ENCODE measurements around the gene CBX4. TPM values are rescaled to one million over a fixed set of nuclear protein-coding genes. Genes with fewer than 3 reads are reported as not detected.

CBX4 gene
- total RNA-seq, 1 experiment from 2014 or later = 26.2 TPM

- no peaks in the 10 kb centered on the region for H3K36me3 ChIP-seq
- H3K9me3 ChIP-seq = no peaks in the 10 kb centered on the region
- H3K4me3 ChIP-seq = no peak overlapping the region
- H3K27me3 ChIP-seq = peaks cover 6% of the 10 kb centered on the region; the same call in 1 of the 2 replicates
- DNase-seq = no peak
Observed at GRCh38 chr17:79847698-79848369, 8.6 kb upstream of the CBX4 start.

GRCh38 chr17:79845601-79845949 lies 6.3 kb upstream of the CBX4 start:
- Histone ChIP-seq H3K36me3 (no peaks in the 10 kb centered on the region), H3K4me3 (no peak overlapping the region), H3K27me3 (peaks cover 28% of the 10 kb centered on the region), H3K9me3 (no peaks in the 10 kb centered on the region)
- DNase-seq = no peak

- Histone ChIP-seq H3K4me3 (no peak overlapping the region), H3K27me3 (peaks cover 28% of the 10 kb centered on the region), H3K9me3 (no peaks in the 10 kb centered on the region), H3K36me3 (no peaks in the 10 kb centered on the region)
- peak; percentile 61 for DNase-seq
Observed at GRCh38 chr17:79844869-79845600, 5.8 kb upstream of the CBX4 start.

- Histone ChIP-seq H3K36me3 (no peaks in the 10 kb centered on the region), H3K9me3 (no peaks in the 10 kb centered on the region), H3K4me3 (peak overlapping the region; percentile 53), H3K27me3 (peaks cover 28% of the 10 kb centered on the region)
- DNase-seq = peak; percentile 77
Observed at GRCh38 chr17:79843816-79844800, 4.9 kb upstream of the CBX4 start.

- Histone ChIP-seq H3K4me3 (peak overlapping the region; percentile 53), H3K36me3 (no peaks in the 10 kb centered on the region)
- no peak for DNase-seq
Observed at GRCh38 chr17:79843474-79843815, 4.2 kb upstream of the CBX4 start.

GRCh38 chr17:79842656-79843473 lies 3.6 kb upstream of the CBX4 start:
- no peak overlapping the region for H3K4me3 ChIP-seq
- no peak for DNase-seq
- H3K27me3 ChIP-seq = peaks cover 28% of the 10 kb centered on the region

More at GRCh38 chr17:79843474-79843815, 4.2 kb upstream of the CBX4 start:
- H3K9me3 ChIP-seq = no peaks in the 10 kb centered on the region
- H3K27me3 ChIP-seq = peaks cover 28% of the 10 kb centered on the region

GRCh38 chr17:79842136-79842655 lies 3.0 kb upstream of the CBX4 start:
- no peak for DNase-seq

More at GRCh38 chr17:79842656-79843473, 3.6 kb upstream of the CBX4 start:
- no peaks in the 10 kb centered on the region for H3K9me3 ChIP-seq
- no peaks in the 10 kb centered on the region; the same call in 1 of the 2 replicates for H3K36me3 ChIP-seq

GRCh38 chr17:79841369-79842135 lies 2.3 kb upstream of the CBX4 start:
- Histone ChIP-seq H3K9me3 (no peaks in the 10 kb centered on the region), H3K36me3 (peaks cover 12% of the 10 kb centered on the region), H3K27me3 (peaks cover 28% of the 10 kb centered on the region), H3K4me3 (no peak overlapping the region)
- DNase-seq = no peak

More at GRCh38 chr17:79842136-79842655, 3.0 kb upstream of the CBX4 start:
- Histone ChIP-seq H3K4me3 (no peak overlapping the region), H3K27me3 (peaks cover 28% of the 10 kb centered on the region), H3K36me3 (peaks cover 6% of the 10 kb centered on the region), H3K9me3 (no peaks in the 10 kb centered on the region)

- peaks cover 28% of the 10 kb centered on the region for H3K27me3 ChIP-seq
- H3K36me3 ChIP-seq = peaks cover 19% of the 10 kb centered on the region
- DNase-seq = no peak
- no peaks in the 10 kb centered on the region for H3K9me3 ChIP-seq
- H3K4me3 ChIP-seq = no peak overlapping the region
Observed at GRCh38 chr17:79840989-79841286, 1.7 kb upstream of the CBX4 start.

GRCh38 chr17:79840269-79840988 lies 1.2 kb upstream of the CBX4 start:
- H3K36me3 ChIP-seq = peaks cover 21% of the 10 kb centered on the region
- no peaks in the 10 kb centered on the region for H3K9me3 ChIP-seq
- peak; percentile 57 for DNase-seq
- peak overlapping the region; percentile 52 for H3K4me3 ChIP-seq
- peaks cover 28% of the 10 kb centered on the region for H3K27me3 ChIP-seq

- H3K4me3 ChIP-seq = peak overlapping the region; percentile 67
- H3K9me3 ChIP-seq = no peaks in the 10 kb centered on the region
- H3K27me3 ChIP-seq = peaks cover 28% of the 10 kb centered on the region
- H3K36me3 ChIP-seq = peaks cover 33% of the 10 kb centered on the region
- peak; percentile 67 for DNase-seq
Observed at GRCh38 chr17:79838522-79839274, 542 bp downstream of the CBX4 start.

GRCh38 chr17:79837888-79838521 lies 1.2 kb downstream of the CBX4 start:
- peaks cover 33% of the 10 kb centered on the region for H3K36me3 ChIP-seq
- no peak for DNase-seq

GRCh38 chr17:79836972-79837887 lies 2.0 kb downstream of the CBX4 start:
- Histone ChIP-seq H3K36me3 (peaks cover 33% of the 10 kb centered on the region), H3K27me3 (peaks cover 17% of the 10 kb centered on the region), H3K4me3 (peak overlapping the region; percentile 67), H3K9me3 (no peaks in the 10 kb centered on the region)
- DNase-seq = no peak

More at GRCh38 chr17:79837888-79838521, 1.2 kb downstream of the CBX4 start:
- peaks cover 24% of the 10 kb centered on the region for H3K27me3 ChIP-seq
- H3K4me3 ChIP-seq = peak overlapping the region; percentile 67
- no peaks in the 10 kb centered on the region for H3K9me3 ChIP-seq
